ENCODE results near the gene BCL3.

BCL3 gene, protein sequence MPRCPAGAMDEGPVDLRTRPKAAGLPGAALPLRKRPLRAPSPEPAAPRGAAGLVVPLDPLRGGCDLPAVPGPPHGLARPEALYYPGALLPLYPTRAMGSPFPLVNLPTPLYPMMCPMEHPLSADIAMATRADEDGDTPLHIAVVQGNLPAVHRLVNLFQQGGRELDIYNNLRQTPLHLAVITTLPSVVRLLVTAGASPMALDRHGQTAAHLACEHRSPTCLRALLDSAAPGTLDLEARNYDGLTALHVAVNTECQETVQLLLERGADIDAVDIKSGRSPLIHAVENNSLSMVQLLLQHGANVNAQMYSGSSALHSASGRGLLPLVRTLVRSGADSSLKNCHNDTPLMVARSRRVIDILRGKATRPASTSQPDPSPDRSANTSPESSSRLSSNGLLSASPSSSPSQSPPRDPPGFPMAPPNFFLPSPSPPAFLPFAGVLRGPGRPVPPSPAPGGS

DNA sequence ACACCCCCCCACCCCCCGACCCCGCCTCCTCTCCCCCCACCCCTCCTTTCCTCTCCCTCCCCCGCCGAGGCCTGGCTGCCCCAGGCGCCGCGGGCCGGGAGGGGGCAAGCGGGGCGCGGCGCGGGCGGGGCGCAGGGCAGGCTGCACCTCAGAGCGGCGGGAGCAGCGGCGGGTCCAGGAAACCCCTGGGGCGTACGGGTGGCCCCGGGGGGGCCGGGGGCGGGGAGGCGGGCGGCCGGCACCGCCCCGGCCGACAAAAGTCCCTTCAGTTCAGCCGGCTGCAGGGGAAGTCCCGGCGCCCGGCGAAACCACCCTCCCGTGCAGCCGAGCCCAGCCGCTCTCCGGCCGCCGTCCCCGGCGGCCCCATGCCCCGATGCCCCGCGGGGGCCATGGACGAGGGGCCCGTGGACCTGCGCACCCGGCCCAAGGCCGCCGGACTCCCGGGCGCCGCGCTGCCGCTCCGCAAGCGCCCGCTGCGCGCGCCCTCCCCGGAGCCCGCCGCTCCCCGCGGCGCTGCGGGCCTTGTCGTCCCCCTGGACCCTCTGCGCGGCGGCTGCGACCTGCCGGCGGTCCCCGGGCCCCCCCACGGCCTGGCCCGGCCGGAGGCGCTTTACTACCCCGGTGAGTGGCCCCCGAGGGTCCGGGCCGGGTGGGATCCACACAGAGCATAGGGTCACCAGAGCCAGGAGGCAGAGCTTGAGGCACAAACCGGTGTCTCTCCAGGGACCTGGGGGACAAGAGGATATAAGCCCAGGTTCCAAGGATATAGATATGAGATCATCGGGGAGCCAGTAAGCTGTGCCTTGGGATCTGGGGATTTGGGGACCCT lies at the start of gene BCL3:
BCL3 (plus strand) TSS at position 283 of the 829 bp plus-strand sequence; CDS start at position 366, 83 bp downstream.
- Histone ChIP-seq H3K9ac (peak within 1 kb of the TSS; percentile 50), H3K4me2 (ENCODE audit: low read length) (peak within 1 kb of the TSS; percentile 91), H3K4me3 (ENCODE audit: low read depth, low read length) (peak within 1 kb of the TSS; percentile 72), H3K79me2 (peaks cover 7% of the 10 kb centered on the region), H3K27ac (peak within 1 kb of the TSS; percentile 85), H2AFZ (peak within 1 kb of the TSS; percentile 91), H3K9me3 (ENCODE audit: control insufficient read depth, low read length) (no peaks in the 10 kb centered on the region), H3K27me3 (ENCODE audit: control insufficient read depth, insufficient read depth, low read length) (no peaks in the 10 kb centered on the region), H3K4me1 (peaks cover 28% of the 10 kb centered on the region), H3K36me3 (ENCODE audit: control insufficient read depth, insufficient read depth, low read length) (no peaks in the 10 kb centered on the region)
- TF ChIP-seq, protein P1, sequence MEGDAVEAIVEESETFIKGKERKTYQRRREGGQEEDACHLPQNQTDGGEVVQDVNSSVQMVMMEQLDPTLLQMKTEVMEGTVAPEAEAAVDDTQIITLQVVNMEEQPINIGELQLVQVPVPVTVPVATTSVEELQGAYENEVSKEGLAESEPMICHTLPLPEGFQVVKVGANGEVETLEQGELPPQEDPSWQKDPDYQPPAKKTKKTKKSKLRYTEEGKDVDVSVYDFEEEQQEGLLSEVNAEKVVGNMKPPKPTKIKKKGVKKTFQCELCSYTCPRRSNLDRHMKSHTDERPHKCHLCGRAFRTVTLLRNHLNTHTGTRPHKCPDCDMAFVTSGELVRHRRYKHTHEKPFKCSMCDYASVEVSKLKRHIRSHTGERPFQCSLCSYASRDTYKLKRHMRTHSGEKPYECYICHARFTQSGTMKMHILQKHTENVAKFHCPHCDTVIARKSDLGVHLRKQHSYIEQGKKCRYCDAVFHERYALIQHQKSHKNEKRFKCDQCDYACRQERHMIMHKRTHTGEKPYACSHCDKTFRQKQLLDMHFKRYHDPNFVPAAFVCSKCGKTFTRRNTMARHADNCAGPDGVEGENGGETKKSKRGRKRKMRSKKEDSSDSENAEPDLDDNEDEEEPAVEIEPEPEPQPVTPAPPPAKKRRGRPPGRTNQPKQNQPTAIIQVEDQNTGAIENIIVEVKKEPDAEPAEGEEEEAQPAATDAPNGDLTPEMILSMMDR (IDR thresholded peaks at IDR 0.05), result no peak

DNA sequence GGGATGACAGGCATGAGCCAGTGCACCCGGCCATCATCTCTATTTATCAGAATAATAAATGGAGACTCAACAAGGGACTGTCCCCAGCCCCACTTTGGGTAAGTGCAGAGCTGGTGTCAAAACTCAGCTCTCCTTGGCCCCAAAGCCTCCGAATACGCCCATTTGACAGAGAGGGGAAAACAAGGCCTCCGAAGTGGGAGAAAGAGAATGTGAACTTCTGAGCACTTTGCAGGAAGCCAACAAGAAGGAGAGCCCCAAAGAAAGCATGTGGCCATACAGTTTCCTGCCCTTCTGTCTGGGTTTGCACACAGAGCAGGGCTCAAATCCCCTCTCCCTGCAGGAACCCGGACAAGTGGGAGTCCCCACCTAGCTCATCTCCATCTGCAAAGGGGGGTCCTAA lies 48.0 kb upstream of the BCL3 start:
- H3K9ac ChIP-seq, result no peak overlapping the region
- H3K9me3 ChIP-seq (ENCODE audit: control insufficient read depth, low read length), result no peaks in the 10 kb centered on the region
- no peaks in the 10 kb centered on the region for H3K27me3 ChIP-seq (ENCODE audit: control insufficient read depth, insufficient read depth, low read length)
- H3K4me2 ChIP-seq (ENCODE audit: low read length), result no peak overlapping the region
- no peaks in the 10 kb centered on the region for H3K79me2 ChIP-seq
- TF ChIP-seq, protein P1 (IDR thresholded peaks at IDR 0.05), result no peak
- H3K36me3 ChIP-seq (ENCODE audit: control insufficient read depth, insufficient read depth, low read length), result no peaks in the 10 kb centered on the region
- no peak overlapping the region for H2AFZ ChIP-seq
- no peak overlapping the region for H3K27ac ChIP-seq
- peaks cover 23% of the 10 kb centered on the region for H3K4me1 ChIP-seq
- no peak overlapping the region for H3K4me3 ChIP-seq (ENCODE audit: low read depth, low read length)

DNA sequence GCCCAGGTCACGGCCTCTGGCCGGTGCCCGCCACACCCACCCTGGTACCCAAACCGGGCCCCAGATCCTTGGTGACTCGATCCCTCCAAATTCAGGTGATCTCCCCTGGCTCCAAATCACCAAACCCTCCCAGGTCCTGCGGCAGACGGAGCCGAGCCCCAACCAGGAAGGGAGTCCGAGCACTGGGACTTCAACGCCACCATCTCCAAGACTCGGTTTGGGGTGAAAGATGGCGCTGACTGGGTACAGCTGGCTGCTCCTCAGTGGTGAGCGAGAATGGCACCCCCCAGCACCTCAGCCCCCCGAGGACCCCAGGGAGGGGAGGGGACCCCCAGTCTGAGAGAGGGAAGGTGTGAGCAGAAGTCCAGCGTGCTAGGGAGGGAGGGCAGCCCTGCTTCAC lies 47.3 kb upstream of the BCL3 start:
- H3K4me2 ChIP-seq (ENCODE audit: low read length), result no peak overlapping the region
- H3K36me3 ChIP-seq (ENCODE audit: control insufficient read depth, insufficient read depth, low read length), result no peaks in the 10 kb centered on the region
- peaks cover 28% of the 10 kb centered on the region for H3K4me1 ChIP-seq
- H3K9ac ChIP-seq, result no peak overlapping the region
- H3K4me3 ChIP-seq (ENCODE audit: low read depth, low read length), result no peak overlapping the region
- no peak overlapping the region for H2AFZ ChIP-seq
- H3K79me2 ChIP-seq, result no peaks in the 10 kb centered on the region
- H3K27ac ChIP-seq, result no peak overlapping the region
- no peaks in the 10 kb centered on the region for H3K9me3 ChIP-seq (ENCODE audit: control insufficient read depth, low read length)
- H3K27me3 ChIP-seq (ENCODE audit: control insufficient read depth, insufficient read depth, low read length), result no peaks in the 10 kb centered on the region
- TF ChIP-seq, protein P1 (IDR thresholded peaks at IDR 0.05), result no peak

DNA sequence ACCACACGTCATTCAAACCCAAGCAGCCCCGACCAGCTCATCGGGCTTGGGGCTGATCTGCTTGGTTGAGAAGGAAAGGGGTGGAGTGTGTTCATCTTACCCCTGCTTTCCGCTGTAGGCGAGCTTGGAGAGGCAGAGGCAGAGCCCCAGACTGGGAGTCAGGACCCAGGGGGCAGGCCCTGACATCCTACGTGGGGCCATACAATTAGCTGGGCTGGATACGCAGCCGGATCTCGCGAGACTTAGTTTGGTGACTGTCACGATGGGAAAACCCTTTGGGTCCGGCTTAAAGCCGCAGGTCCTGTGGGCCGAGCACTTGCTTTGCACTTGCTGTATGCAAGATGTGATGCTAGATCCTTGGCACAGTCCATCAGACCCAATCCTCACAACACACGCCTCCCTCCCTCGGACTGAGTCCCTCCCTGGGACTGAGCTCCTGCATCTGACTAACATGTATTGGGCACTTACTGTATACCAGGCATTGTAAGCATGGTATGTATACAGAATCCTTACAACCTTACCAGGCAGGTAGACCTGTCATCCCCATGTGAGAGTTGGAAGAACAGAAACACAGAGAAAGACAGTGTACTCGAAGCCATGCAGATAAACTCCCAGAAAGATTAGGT lies 45.8 kb upstream of the BCL3 start:
- Histone ChIP-seq H3K79me2 (no peaks in the 10 kb centered on the region), H3K4me2 (ENCODE audit: low read length) (no peak overlapping the region), H3K27ac (no peak overlapping the region), H3K36me3 (ENCODE audit: control insufficient read depth, insufficient read depth, low read length) (no peaks in the 10 kb centered on the region), H3K9me3 (ENCODE audit: control insufficient read depth, low read length) (no peaks in the 10 kb centered on the region), H3K4me1 (peaks cover 23% of the 10 kb centered on the region), H2AFZ (no peak overlapping the region), H3K9ac (no peak overlapping the region), H3K27me3 (ENCODE audit: control insufficient read depth, insufficient read depth, low read length) (no peaks in the 10 kb centered on the region), H3K4me3 (ENCODE audit: low read depth, low read length) (no peak overlapping the region)
- TF ChIP-seq, protein P1 (IDR thresholded peaks at IDR 0.05), result no peak

All from parathyroid adenoma (tissue), 2 donors.